Measurements from ENCODE around the gene LTBP3. TPM values are rescaled to one million over a fixed set of nuclear protein-coding genes. Genes with fewer than 3 reads are reported as not detected.

Gene LTBP3
- polyA plus RNA-seq, 4 donors, result 96.6 to 137 (median 122) TPM

- peak; percentile 94 to 97 (median 96) for DNase-seq (ENCODE audit: low read depth in 4 of 4, low spot score in 3 of 4)
These were observed 59.0 kb downstream of the LTBP3 start, which contains the start of gene MALAT1 for GRCh38 chr11:65498977-65499712. MALAT1 (plus strand) TSS chr11:65499045.

GRCh38 chr11:65498727-65498976 is 59.5 kb downstream of the LTBP3 start:
- DNase-seq (ENCODE audit: low read depth in 4 of 4, low spot score in 3 of 4), result no peak

GRCh38 chr11:65498042-65498726 is 60.0 kb downstream of the LTBP3 start:
- no peak for DNase-seq (ENCODE audit: low read depth in 4 of 4, low spot score in 3 of 4)

- peak; percentile 96 to 98 (median 96) for DNase-seq (ENCODE audit: low read depth in 4 of 4, low spot score in 3 of 4)
These were observed 60.8 kb downstream of the LTBP3 start for GRCh38 chr11:65497141-65498041.

- no peak for DNase-seq (ENCODE audit: low read depth in 4 of 4, low spot score in 3 of 4)
These were observed 61.6 kb downstream of the LTBP3 start for GRCh38 chr11:65496304-65497140.

- DNase-seq (ENCODE audit: low read depth in 4 of 4, low spot score in 3 of 4), result no peak
These were observed 64.6 kb downstream of the LTBP3 start for GRCh38 chr11:65493367-65494176.

GRCh38 chr11:65492637-65493366 is 65.4 kb downstream of the LTBP3 start:
- DNase-seq (ENCODE audit: low read depth in 4 of 4, low spot score in 3 of 4), result no peak

- DNase-seq (ENCODE audit: low read depth in 4 of 4, low spot score in 3 of 4), result no peak
These were observed 65.8 kb downstream of the LTBP3 start for GRCh38 chr11:65492387-65492636.

GRCh38 chr11:65491614-65492386 is 66.4 kb downstream of the LTBP3 start:
- no peak for DNase-seq (ENCODE audit: low read depth in 4 of 4, low spot score in 3 of 4)

- no peak for DNase-seq (ENCODE audit: low read depth in 4 of 4, low spot score in 3 of 4)
These were observed 67.0 kb downstream of the LTBP3 start for GRCh38 chr11:65491163-65491465.

- no peak for DNase-seq (ENCODE audit: low read depth in 4 of 4, low spot score in 3 of 4)
These were observed 68.3 kb downstream of the LTBP3 start for GRCh38 chr11:65489706-65490320.

GRCh38 chr11:65489035-65489705 is 69.0 kb downstream of the LTBP3 start:
- no peak for DNase-seq (ENCODE audit: low read depth in 4 of 4, low spot score in 3 of 4)

Other genes starting within 250 kb of the LTBP3 start
- gene CDC42EP2, start 243.5 kb downstream of the LTBP3 start, polyA plus RNA-seq (ENCODE audit: insufficient read length in 4 of 4), result 10 to 100 TPM in 3 of 4 donors, 1 to 10 TPM in 1; 8.7 to 12.7 (median 10.7) TPM
- 10 to 100 TPM; 82.7 to 93.3 (median 90.7) TPM for gene DPF2, start 224.5 kb downstream of the LTBP3 start, polyA plus RNA-seq (ENCODE audit: insufficient read length in 4 of 4)
- gene TIGD3, start 203.6 kb downstream of the LTBP3 start, polyA plus RNA-seq (ENCODE audit: insufficient read length in 4 of 4), result under 1 TPM; 0.63 to 0.80 (median 0.69) TPM
- gene SLC25A45, start 175.7 kb downstream of the LTBP3 start, polyA plus RNA-seq (ENCODE audit: insufficient read length in 4 of 4), result 1 to 10 TPM; 5.4 to 7.2 (median 6.0) TPM
- gene FRMD8, start 171.7 kb downstream of the LTBP3 start, polyA plus RNA-seq (ENCODE audit: insufficient read length in 4 of 4), result 10 to 100 TPM; 17.4 to 25.0 (median 18.7) TPM
- gene NEAT1, start 135.6 kb downstream of the LTBP3 start, polyA plus RNA-seq (ENCODE audit: insufficient read length in 4 of 4), result 100 to 1,000 TPM; 141 to 286 (median 189) TPM
- 100 to 1,000 TPM; 386 to 707 (median 624) TPM for gene MALAT1, start 59.3 kb downstream of the LTBP3 start, polyA plus RNA-seq (ENCODE audit: insufficient read length in 4 of 4)
- 10 to 100 TPM; 59.9 to 79.9 (median 65.2) TPM for gene SCYL1, start 33.3 kb downstream of the LTBP3 start, polyA plus RNA-seq (ENCODE audit: insufficient read length in 4 of 4)
- 10 to 100 TPM; 53.3 to 69.1 (median 55.6) TPM for gene ZNRD2, start 12.1 kb upstream of the LTBP3 start, polyA plus RNA-seq (ENCODE audit: insufficient read length in 4 of 4)
- 10 to 100 TPM; 20.6 to 31.9 (median 25.2) TPM for gene FAM89B, start 14.2 kb upstream of the LTBP3 start, polyA plus RNA-seq (ENCODE audit: insufficient read length in 4 of 4)
- 10 to 100 TPM; 11.5 to 14.2 (median 12.8) TPM for gene EHBP1L1, start 17.7 kb upstream of the LTBP3 start, polyA plus RNA-seq (ENCODE audit: insufficient read length in 4 of 4)
- gene KCNK7, start 37.4 kb upstream of the LTBP3 start, polyA plus RNA-seq (ENCODE audit: insufficient read length in 4 of 4), result under 1 TPM in 3 of 4 donors, not detected in 1; 0.12 to 0.61 (median 0.26) TPM
- 10 to 100 TPM; 38.0 to 51.8 (median 41.0) TPM for gene MAP3K11, start 55.9 kb upstream of the LTBP3 start, polyA plus RNA-seq (ENCODE audit: insufficient read length in 4 of 4)
- gene PCNX3, start 57.4 kb upstream of the LTBP3 start, polyA plus RNA-seq (ENCODE audit: insufficient read length in 4 of 4), result 10 to 100 TPM; 24.5 to 38.7 (median 26.3) TPM
- gene SIPA1, start 79.7 kb upstream of the LTBP3 start, polyA plus RNA-seq (ENCODE audit: insufficient read length in 4 of 4), result 10 to 100 TPM; 26.9 to 40.3 (median 30.2) TPM
- gene RELA, start 104.6 kb upstream of the LTBP3 start, polyA plus RNA-seq (ENCODE audit: insufficient read length in 4 of 4), result 10 to 100 TPM; 50.3 to 59.1 (median 54.5) TPM
- gene KAT5, start 153.9 kb upstream of the LTBP3 start, polyA plus RNA-seq (ENCODE audit: insufficient read length in 4 of 4), result 10 to 100 TPM; 68.9 to 74.1 (median 71.6) TPM
- gene RNASEH2C, start 162.4 kb upstream of the LTBP3 start, polyA plus RNA-seq (ENCODE audit: insufficient read length in 4 of 4), result 10 to 100 TPM; 34.0 to 52.9 (median 40.1) TPM
- gene AP5B1, start 222.6 kb upstream of the LTBP3 start, polyA plus RNA-seq (ENCODE audit: insufficient read length in 4 of 4), result 1 to 10 TPM; 6.0 to 9.5 (median 6.4) TPM
- 10 to 100 TPM; 11.1 to 13.7 (median 12.2) TPM for gene OVOL1, start 228.7 kb upstream of the LTBP3 start, polyA plus RNA-seq (ENCODE audit: insufficient read length in 4 of 4)